Chondrocyte (in vitro differentiated cells): ENCODE data around the gene GRAP2. TPM values are rescaled to one million over a fixed set of nuclear protein-coding genes. Genes with fewer than 3 reads are reported as not detected.

Source experiments
- DNase-seq: peaks from one replicate; pipeline ENCODE4 v3.0.0; 2021; ENCODE audit warnings: mixed read lengths, low spot score
- H3K27ac Mint-ChIP-seq: one replicate; pipeline ENCODE4 v1.8.0; 2021; ENCODE audit warnings: mild to moderate bottlenecking, moderate library complexity, mixed read lengths; ENCODE audit not compliant: unreplicated experiment
- H3K27me3 Mint-ChIP-seq: 2 replicates; pipeline ENCODE4 v1.8.0; 2021; ENCODE audit warnings: low read depth, mixed read lengths
- H3K36me3 Mint-ChIP-seq: 2 replicates; pipeline ENCODE4 v1.8.0; 2021; ENCODE audit warnings: low read depth, mixed read lengths
- H3K4me1 Mint-ChIP-seq: 2 replicates; pipeline ENCODE4 v1.8.0; 2021; ENCODE audit warnings: low read depth, mild to moderate bottlenecking, mixed read lengths
- H3K4me3 Mint-ChIP-seq: one replicate; pipeline ENCODE4 v1.8.0; 2021; ENCODE audit warnings: mild to moderate bottlenecking, moderate library complexity, mixed read lengths; ENCODE audit not compliant: unreplicated experiment
- H3K9me3 Mint-ChIP-seq: 2 replicates; pipeline ENCODE4 v1.8.0; 2021; ENCODE audit warnings: low read depth, mixed read lengths
- CTCF ChIP-seq: fragments of 200-600 bp; sonication (generic); IDR thresholded peaks from 2 replicates; pipeline ENCODE4 v1.5.0; 2021; ENCODE audit warnings: antibody characterized with exemption, mild to moderate bottlenecking, moderate library complexity
- total RNA-seq: library from RNA; stranded (reverse); gene quantifications from 3 replicates; pipeline ENCODE4 v1.2.1, GENCODE V29; 2021

The GRAP2 gene
- total RNA-seq, 1 donor from 2014 or later, result not detected

- Mint-ChIP-seq H3K9me3 (no peaks in the 10 kb centered on the region), H3K27me3 (peaks cover 23% of the 10 kb centered on the region), H3K36me3 (no peaks in the 10 kb centered on the region), H3K27ac (no peak overlapping the region), H3K4me3 (no peak overlapping the region), H3K4me1 (no peaks in the 10 kb centered on the region)
- no peak for TF ChIP-seq CTCF
- DNase-seq, result no peak
Observed at GRCh38 chr22:39925273-39925672, 24.4 kb downstream of the GRAP2 start.

GRCh38 chr22:39925909-39926679, 25.2 kb downstream of the GRAP2 start:
- TF ChIP-seq CTCF, result no peak
- Mint-ChIP-seq H3K9me3 (no peaks in the 10 kb centered on the region), H3K36me3 (no peaks in the 10 kb centered on the region), H3K27me3 (peaks cover 23% of the 10 kb centered on the region), H3K4me3 (no peak overlapping the region), H3K27ac (no peak overlapping the region), H3K4me1 (no peaks in the 10 kb centered on the region)
- no peak for DNase-seq

- no peak overlapping the region for H3K4me3 Mint-ChIP-seq
- no peaks in the 10 kb centered on the region for H3K9me3 Mint-ChIP-seq
- DNase-seq, result no peak
- H3K27ac Mint-ChIP-seq, result no peak overlapping the region
- no peaks in the 10 kb centered on the region for H3K36me3 Mint-ChIP-seq
- H3K4me1 Mint-ChIP-seq, result no peaks in the 10 kb centered on the region
- peaks cover 19% of the 10 kb centered on the region for H3K27me3 Mint-ChIP-seq
- TF ChIP-seq CTCF, result no peak
Observed at GRCh38 chr22:39926753-39927152, 25.9 kb downstream of the GRAP2 start.

DNA sequence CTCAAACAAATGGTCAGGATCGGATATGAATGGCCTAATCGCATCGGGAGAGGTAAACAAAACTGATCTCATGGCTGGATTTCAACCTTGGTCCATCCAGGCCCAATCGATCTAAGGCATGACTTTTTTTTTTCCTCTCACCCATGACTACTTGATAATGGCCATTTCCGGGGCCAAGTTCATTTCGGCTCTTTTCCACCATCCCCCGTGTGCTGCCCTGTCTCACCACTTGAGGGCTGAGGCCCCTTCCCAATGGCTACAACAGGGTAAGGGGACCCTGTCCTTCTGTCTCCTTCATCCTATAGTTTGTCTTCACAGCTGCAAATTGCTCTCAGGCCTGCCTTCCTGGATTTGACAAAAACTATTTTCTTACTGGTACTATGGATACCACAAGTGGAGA, 26.7 kb downstream of the GRAP2 start:
- H3K27me3 Mint-ChIP-seq, result peaks cover 18% of the 10 kb centered on the region
- H3K4me1 Mint-ChIP-seq, result no peaks in the 10 kb centered on the region
- H3K9me3 Mint-ChIP-seq, result no peaks in the 10 kb centered on the region
- TF ChIP-seq CTCF, result no peak
- no peaks in the 10 kb centered on the region for H3K36me3 Mint-ChIP-seq
- no peak overlapping the region for H3K27ac Mint-ChIP-seq
- no peak for DNase-seq
- no peak overlapping the region for H3K4me3 Mint-ChIP-seq

DNA sequence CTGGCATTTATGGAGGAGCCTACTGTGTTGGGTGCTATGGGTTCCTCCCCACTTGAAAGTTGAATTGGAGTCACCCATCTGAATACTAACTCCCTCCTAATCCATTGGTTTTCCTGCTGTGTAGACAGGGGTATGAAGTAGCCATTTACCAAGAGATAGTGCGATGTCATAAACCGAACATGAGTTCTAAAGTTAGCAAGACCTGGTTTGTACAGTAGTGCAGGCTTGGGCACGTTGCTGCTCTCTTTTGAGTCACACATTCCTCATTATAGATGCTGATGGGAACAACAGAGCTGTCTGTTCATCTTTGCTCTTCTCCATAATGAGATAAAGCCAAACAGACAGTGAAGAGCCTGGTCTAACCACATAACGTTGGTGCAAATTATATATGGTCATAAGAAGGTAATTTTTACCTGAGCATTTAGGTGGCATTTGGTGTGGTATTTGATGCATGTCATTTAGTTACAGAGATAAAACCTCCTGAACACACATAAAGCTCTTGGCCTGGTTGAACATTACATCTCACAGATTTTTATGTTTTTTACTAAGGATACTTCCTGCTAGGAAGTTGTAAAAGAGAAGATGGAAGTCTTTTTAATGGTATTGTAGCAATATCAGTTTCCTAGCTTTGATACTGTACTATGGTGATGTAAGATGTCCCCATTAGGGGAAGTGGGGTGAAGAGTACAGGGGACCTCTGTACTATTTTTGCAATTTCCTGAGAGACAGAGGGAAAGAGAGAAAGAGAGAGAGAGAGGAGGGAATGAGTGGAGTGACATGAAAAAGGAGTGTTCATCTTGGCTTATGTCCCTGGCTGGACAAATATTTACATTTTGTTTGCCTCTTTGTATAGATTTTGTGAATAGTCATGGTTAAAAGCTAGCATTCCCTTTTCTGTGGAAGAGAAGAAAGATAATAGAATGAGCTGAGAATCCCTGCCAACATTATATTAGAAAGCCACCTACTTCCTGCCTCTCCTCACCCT, 27.9 kb downstream of the GRAP2 start:
- H3K27me3 Mint-ChIP-seq, result peaks cover 24% of the 10 kb centered on the region
- no peak overlapping the region for H3K4me3 Mint-ChIP-seq
- H3K36me3 Mint-ChIP-seq, result no peaks in the 10 kb centered on the region
- H3K9me3 Mint-ChIP-seq, result no peaks in the 10 kb centered on the region
- TF ChIP-seq CTCF, result no peak
- H3K27ac Mint-ChIP-seq, result no peak overlapping the region
- H3K4me1 Mint-ChIP-seq, result no peaks in the 10 kb centered on the region
- DNase-seq, result no peak
